K562 (cell line): ENCODE measurements around the gene MAP4K4. TPM values are rescaled to one million over a fixed set of nuclear protein-coding genes. Genes with fewer than 3 reads are reported as not detected.

ENCODE experiments used
- ATAC-seq: fragments of 200-7000 bp; cut with Tn5 transposase; 3 replicates; pipeline ENCODE4 v1.9.1; 2020; ENCODE audit warnings: moderate library complexity
- BruUV-seq: library from RNA; stranded (reverse); fragments of 400-500 nt; replicated peaks from 2 replicates; lab custom pipeline; 2021; lab: Mats Ljungman, UMichigan
- CTCF ChIA-PET: fragments of 300-600 bp; formaldehyde crosslinking; extraction: SDS; loops from one replicate; lab custom pipeline; 2021; ENCODE audit warnings: low intra/inter-chr PET ratio; lab: Yijun Ruan, JAX
- POLR2A ChIA-PET: fragments of 300-600, 350-650 bp; sonication (Branson Sonifier 250); formaldehyde crosslinking; extraction: SDS; loops from one replicate; lab custom pipeline; 2021; ENCODE audit warnings: antibody characterized with exemption, inconsistent platforms; lab: Yijun Ruan, JAX
- DNase-seq, 4 experiments: peaks; one replicate each; pipeline versions ENCODE4 v3.0.0 to v3.0.0-alpha.2; 2011 to 2018; ENCODE audit warnings: low spot score in 3 of 4, mixed read lengths in 3 of 4; ENCODE audit errors: extremely low read depth in 1 of 4
- FAIRE-seq: peaks from 2 replicates; lab custom pipeline; 2011; peaks lifted over from hg19 to GRCh38; lab: Jason Lieb, UNC
- H2AFZ ChIP-seq: 2 replicates; pipeline ENCODE4 v1.6.0; 2011; ENCODE audit warnings: low read depth, low read length, control low read depth, inconsistent platforms
- H3K27ac ChIP-seq: fragments of 200-600 bp; 3 replicates; pipeline ENCODE4 v1.8.0; 2011; ENCODE audit warnings: low read depth, mild to moderate bottlenecking, control low read depth, inconsistent platforms, low read length, moderate library complexity, mixed read lengths; ENCODE audit errors: extremely low read depth
- H3K27me3 ChIP-seq, 2 experiments: fragments of 300-600 bp in 1 of 2; 2 replicates in 1 of 2; 3 replicates in 1 of 2; pipeline versions ENCODE4 v1.6.0 to v1.8.0; 2011; ENCODE audit warnings: inconsistent platforms in 2 of 2, low read length in 2 of 2, mild to moderate bottlenecking in 1 of 2, mixed read lengths in 1 of 2, moderate library complexity in 1 of 2; ENCODE audit not compliant: control insufficient read depth in 2 of 2, insufficient read depth in 2 of 2
- H3K36me3 ChIP-seq: fragments of 300-600 bp; 3 replicates; pipeline ENCODE4 v1.8.0; 2011; ENCODE audit warnings: mild to moderate bottlenecking, low read length, inconsistent platforms; ENCODE audit not compliant: control insufficient read depth, insufficient read depth
- H3K4me1 ChIP-seq, 2 experiments: fragments of 200-600 bp in 1 of 2; replicated peaks in 1 of 2; 2 replicates in 1 of 2; 3 replicates in 1 of 2; pipeline versions ENCODE4 v1.5.1 to v1.8.0; 2011; ENCODE audit warnings: inconsistent platforms in 2 of 2, low read length in 2 of 2, mild to moderate bottlenecking in 1 of 2, mixed read lengths in 1 of 2, moderate library complexity in 1 of 2; ENCODE audit not compliant: control insufficient read depth in 2 of 2, insufficient read depth in 2 of 2
- H3K4me2 ChIP-seq: 2 replicates; pipeline ENCODE4 v1.6.1; 2011; ENCODE audit warnings: low read length, control low read depth, inconsistent platforms, mixed read lengths; ENCODE audit not compliant: insufficient read depth
- H3K4me3 ChIP-seq: fragments of 200-600 bp; sonication (generic), shearing (Covaris generic); 2 replicates; pipeline ENCODE4 v1.5.1; 2016; ENCODE audit warnings: control low read depth, inconsistent platforms
- H3K79me2 ChIP-seq: fragments of 200-600 bp; 3 replicates; pipeline ENCODE4 v1.8.0; 2011; ENCODE audit warnings: low read length, inconsistent platforms; ENCODE audit not compliant: control insufficient read depth, insufficient read depth
- H3K9ac ChIP-seq, 2 experiments: 2 replicates each; pipeline versions ENCODE4 v1.6.0 to v1.6.1; 2011; ENCODE audit warnings: low read depth in 2 of 2, low read length in 2 of 2, control low read depth in 1 of 2, inconsistent platforms in 1 of 2, mild to moderate bottlenecking in 1 of 2, mixed read lengths in 1 of 2; ENCODE audit not compliant: insufficient read depth in 1 of 2
- H3K9me1 ChIP-seq: one replicate; pipeline ENCODE4 v1.6.0; 2011; ENCODE audit warnings: inconsistent platforms, mild to moderate bottlenecking, low read length, moderate library complexity; ENCODE audit not compliant: control insufficient read depth, insufficient read depth
- H3K9me3 ChIP-seq: replicated peaks from 2 replicates; pipeline ENCODE4 v1.5.1; 2011; ENCODE audit warnings: low read depth, low read length, inconsistent platforms; ENCODE audit not compliant: control insufficient read depth, insufficient read depth
- H4K20me1 ChIP-seq: replicated peaks from 2 replicates; pipeline ENCODE4 v1.6.1; 2011; ENCODE audit warnings: low read length, inconsistent platforms, mixed read lengths; ENCODE audit not compliant: control insufficient read depth, insufficient read depth
- ARNT ChIP-seq, 2 experiments: fragments of 450-650 bp; IDR thresholded peaks; 2 replicates each; pipeline ENCODE4 v1.6.1; 2016; ENCODE audit warnings: mild to moderate bottlenecking in 1 of 2
- ATF1 ChIP-seq, 2 experiments: fragments of 450-650 bp in 1 of 2; IDR thresholded peaks; 2 replicates each; pipeline ENCODE4 v1.6.1; 2016; ENCODE audit warnings: missing compliant biosample characterization in 1 of 2, missing genetic modification characterization in 1 of 2
- CREM ChIP-seq: IDR thresholded peaks from 2 replicates; pipeline ENCODE4 v1.6.1; 2014; ENCODE audit warnings: antibody characterized with exemption, low read depth
- ILF3 ChIP-seq: fragments of 450-650 bp; IDR thresholded peaks from 2 replicates; pipeline ENCODE4 v1.6.1; 2018; ENCODE audit warnings: antibody characterized with exemption, mild to moderate bottlenecking, moderate library complexity, borderline replicate concordance
- IRF1 ChIP-seq: sonication (generic); formaldehyde crosslinking; IDR thresholded peaks from 2 replicates; pipeline ENCODE4 v1.8.0; 2022; ENCODE audit warnings: missing genetic modification reagents, mild to moderate bottlenecking, borderline replicate concordance
- TCFL5 ChIP-seq: fragments of 250-450 bp; sonication (Bioruptor Pico); conservative IDR thresholded peaks from 2 replicates; pipeline ENCODE4 v1.6.1; 2021; ENCODE audit warnings: mild to moderate bottlenecking, moderate library complexity, matching md5 sums
- TEAD4 ChIP-seq, 2 experiments: sonication (generic) in 1 of 2; formaldehyde crosslinking in 1 of 2; IDR thresholded peaks; 2 replicates each; pipeline versions ENCODE4 v1.6.1 to v1.8.0; 2012 to 2022; ENCODE audit warnings: borderline replicate concordance in 1 of 2, inconsistent platforms in 1 of 2, low read length in 1 of 2, mild to moderate bottlenecking in 1 of 2, missing genetic modification reagents in 1 of 2
- WHSC1 ChIP-seq: IDR thresholded peaks from one replicate; pipeline ENCODE4 v1.6.1; 2012; ENCODE audit warnings: low read length, control low read depth, inconsistent platforms
- ZNF507 ChIP-seq: conservative IDR thresholded peaks from 2 replicates; pipeline ENCODE4 v1.6.1; 2017; ENCODE audit warnings: missing genetic modification characterization, missing compliant biosample characterization
- WGBS: fragments of 100-300 bp; shearing (Covaris generic); methylation state at CpG from one replicate; pipeline ENCODE4 v1.1.6; 2016; ENCODE audit warnings: low coverage, mixed read lengths; ENCODE audit not compliant: insufficient coverage; ENCODE audit errors: missing lambda C conversion rate; 5-methylcytosine and 5-hydroxymethylcytosine counted together
- in situ Hi-C: fragments of 300-500 bp; cut with MboI; formaldehyde crosslinking; loops from 4 replicates; pipeline ENCODE4 v1.15.0; 2018; ENCODE audit warnings: inconsistent platforms, mixed read lengths
- intact Hi-C: fragments of 100-400 bp; cut with micrococcal nuclease; formaldehyde crosslinking; loops from 2 replicates; pipeline ENCODE4 v1.14.2; 2022
- polyA plus RNA-seq, 8 experiments: library from polyadenylated mRNA; depleted of rRNA in 4 of 8; stranded (reverse) in 5 of 8; unstranded in 3 of 8; fragments of >200 nt; fragmentation: Nextera tagmentation in 2 of 8; fragmentation: Illumina TruSeq in 1 of 8; extraction: Ambion mirVana in 2 of 8; extraction: Trizol in 1 of 8; gene quantifications; 2 replicates each; pipeline versions ENCODE4 v1.2.1 to v1.2.3, GENCODE V29; 2011 to 2014; ENCODE audit warnings: inconsistent platforms in 1 of 8, missing spikeins in 1 of 8
- total RNA-seq, 7 experiments: library from RNA; depleted of rRNA in 6 of 7; stranded (reverse); fragments of >200 nt in 6 of 7; fragmentation: Illumina TruSeq in 2 of 7; extraction: Trizol in 2 of 7; gene quantifications; 2 replicates each; pipeline versions ENCODE4 v1.2.1 to v1.2.3, GENCODE V29; 2011 to 2021; ENCODE audit warnings: low replicate concordance in 1 of 7
- TF ChIP-seq, protein P1 (sequence below): fragments of 150-350 bp; IDR thresholded peaks from 2 replicates; pipeline ENCODE4 v1.6.1; 2014; ENCODE audit warnings: low read depth, mild to moderate bottlenecking, low read length, borderline replicate concordance

MAP4K4 gene
- total and polyA plus RNA-seq, 9 of the 15 experiments (the other 6 are each of a cell fraction or from before 2014, with no cell fraction given) = 7.6 to 76.4 (median 50.6) TPM

GRCh38 chr2:101733257-101733993, 35.9 kb downstream of the MAP4K4 start:
- no peaks in the 10 kb centered on the region for H3K27me3 ChIP-seq
- H3K79me2 ChIP-seq = peaks cover 78% of the 10 kb centered on the region
- H2AFZ ChIP-seq = no peak overlapping the region
- DNase-seq (no peak), FAIRE-seq (no peak), ATAC-seq (peak; percentile 51)
- peaks cover 36% of the 10 kb centered on the region for H4K20me1 ChIP-seq
- in situ Hi-C loops = no loop called here
- no peak overlapping the region for H3K4me2 ChIP-seq
- peak overlapping the region in 1 of 2 experiments; percentile 1; a peak in 1 of 4 replicates for H3K9ac ChIP-seq
- intact Hi-C loops = no loop called here
- H3K27ac ChIP-seq = no peak overlapping the region
- BruUV-seq = no TSS peak
- H3K4me3 ChIP-seq = no peak overlapping the region
- no peaks in the 10 kb centered on the region for H3K9me3 ChIP-seq
- H3K9me1 ChIP-seq = peaks cover 6% of the 10 kb centered on the region
- POLR2A ChIA-PET = interaction anchor here (0.6 to 1.5 kb wide), 3 partner anchors 14 to 33 kb away, joined by 3 to 4 read pairs (median 3); no protein-coding TSS in a partner anchor
- no peaks in the 10 kb centered on the region for H3K36me3 ChIP-seq
- peaks cover 0 to 6% of the 10 kb centered on the region in 2 experiments; a peak in 3 of 5 replicates for H3K4me1 ChIP-seq
- WGBS = 74% methylated on average over 4 of the region's 4 CpGs
- CTCF ChIA-PET = no interaction called here
- TF ChIP-seq IRF1 (CRISPR knock-in tag) = no peak
- TF ChIP-seq TEAD4 (IDR thresholded peaks at IDR 0.05; ENCODE audit: low read length) = no peak
- TF ChIP-seq TEAD4 (CRISPR knock-in tag; IDR thresholded peaks at IDR 0.05; ENCODE audit: borderline replicate concordance) = no peak
- TF ChIP-seq ATF1 (CRISPR knock-in tag; IDR thresholded peaks at IDR 0.05) = no peak
- TF ChIP-seq ATF1 (tag; IDR thresholded peaks at IDR 0.05) = no peak
- no peak for TF ChIP-seq CREM
- TF ChIP-seq, protein P1, sequence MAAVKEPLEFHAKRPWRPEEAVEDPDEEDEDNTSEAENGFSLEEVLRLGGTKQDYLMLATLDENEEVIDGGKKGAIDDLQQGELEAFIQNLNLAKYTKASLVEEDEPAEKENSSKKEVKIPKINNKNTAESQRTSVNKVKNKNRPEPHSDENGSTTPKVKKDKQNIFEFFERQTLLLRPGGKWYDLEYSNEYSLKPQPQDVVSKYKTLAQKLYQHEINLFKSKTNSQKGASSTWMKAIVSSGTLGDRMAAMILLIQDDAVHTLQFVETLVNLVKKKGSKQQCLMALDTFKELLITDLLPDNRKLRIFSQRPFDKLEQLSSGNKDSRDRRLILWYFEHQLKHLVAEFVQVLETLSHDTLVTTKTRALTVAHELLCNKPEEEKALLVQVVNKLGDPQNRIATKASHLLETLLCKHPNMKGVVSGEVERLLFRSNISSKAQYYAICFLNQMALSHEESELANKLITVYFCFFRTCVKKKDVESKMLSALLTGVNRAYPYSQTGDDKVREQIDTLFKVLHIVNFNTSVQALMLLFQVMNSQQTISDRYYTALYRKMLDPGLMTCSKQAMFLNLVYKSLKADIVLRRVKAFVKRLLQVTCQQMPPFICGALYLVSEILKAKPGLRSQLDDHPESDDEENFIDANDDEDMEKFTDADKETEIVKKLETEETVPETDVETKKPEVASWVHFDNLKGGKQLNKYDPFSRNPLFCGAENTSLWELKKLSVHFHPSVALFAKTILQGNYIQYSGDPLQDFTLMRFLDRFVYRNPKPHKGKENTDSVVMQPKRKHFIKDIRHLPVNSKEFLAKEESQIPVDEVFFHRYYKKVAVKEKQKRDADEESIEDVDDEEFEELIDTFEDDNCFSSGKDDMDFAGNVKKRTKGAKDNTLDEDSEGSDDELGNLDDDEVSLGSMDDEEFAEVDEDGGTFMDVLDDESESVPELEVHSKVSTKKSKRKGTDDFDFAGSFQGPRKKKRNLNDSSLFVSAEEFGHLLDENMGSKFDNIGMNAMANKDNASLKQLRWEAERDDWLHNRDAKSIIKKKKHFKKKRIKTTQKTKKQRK = no peak
- TF ChIP-seq ZNF507 (tag) = no peak
- TF ChIP-seq TCFL5 (CRISPR knock-in tag) = no peak
- no peak for TF ChIP-seq WHSC1
- TF ChIP-seq ARNT (IDR thresholded peaks at IDR 0.05) = no peak
- TF ChIP-seq ILF3 = no peak
